KOPT-K1 (cell line): ENCODE measurements around the gene MYMX.

Experiments
- H3K27ac ChIP-seq: fragments of 200-600 bp; sonication (generic); 2 replicates; pipeline ENCODE4 v1.5.1; 2016; ENCODE audit warnings: antibody characterized with exemption, mild to moderate bottlenecking, low read depth, low read length; ENCODE audit not compliant: poor library complexity, severe bottlenecking
- H3K36me3 ChIP-seq: fragments of 200-600 bp; sonication (generic); 2 replicates; pipeline ENCODE4 v1.5.1; 2017; ENCODE audit warnings: antibody characterized with exemption, mild to moderate bottlenecking, low read length, moderate library complexity; ENCODE audit not compliant: insufficient read depth
- H3K9me3 ChIP-seq: fragments of 200-600 bp; sonication (generic); 2 replicates; pipeline ENCODE4 v1.5.1; 2017; ENCODE audit warnings: antibody characterized with exemption, low read length, mild to moderate bottlenecking; ENCODE audit not compliant: insufficient read depth, poor library complexity, severe bottlenecking

MYMX gene

GRCh38 chr6:44221961-44222335 is 5.2 kb downstream of the MYMX start:
- Histone ChIP-seq H3K27ac (peak overlapping the region; percentile 85), H3K36me3 (peaks cover 5% of the 10 kb centered on the region), H3K9me3 (no peaks in the 10 kb centered on the region)

GRCh38 chr6:44222486-44223318 is 6.0 kb downstream of the MYMX start:
- H3K36me3 ChIP-seq, result peaks cover 11% of the 10 kb centered on the region
- no peaks in the 10 kb centered on the region for H3K9me3 ChIP-seq
- peak overlapping the region; percentile 85 for H3K27ac ChIP-seq

GRCh38 chr6:44223319-44224028 is 6.7 kb downstream of the MYMX start, which contains the start of gene SLC29A1:
SLC29A1 (plus strand) TSS chr6:44223595; CDS start chr6:44227314, 3,719 bp downstream.
- peak within 1 kb of the TSS; percentile 85 for H3K27ac ChIP-seq
- H3K36me3 ChIP-seq, result peaks cover 19% of the 10 kb centered on the region
- no peaks in the 10 kb centered on the region for H3K9me3 ChIP-seq

- Histone ChIP-seq H3K9me3 (no peaks in the 10 kb centered on the region), H3K36me3 (peaks cover 27% of the 10 kb centered on the region), H3K27ac (peak overlapping the region; percentile 85)
Observed at GRCh38 chr6:44224029-44224964, 7.6 kb downstream of the MYMX start.

GRCh38 chr6:44224965-44225305 is 8.2 kb downstream of the MYMX start:
- Histone ChIP-seq H3K36me3 (peaks cover 34% of the 10 kb centered on the region), H3K27ac (peak overlapping the region; percentile 85), H3K9me3 (no peaks in the 10 kb centered on the region)

GRCh38 chr6:44225579-44226325 is 9.0 kb downstream of the MYMX start:
- Histone ChIP-seq H3K9me3 (no peaks in the 10 kb centered on the region), H3K27ac (peak overlapping the region; percentile 85), H3K36me3 (peaks cover 42% of the 10 kb centered on the region)

GRCh38 chr6:44226368-44227147 is 9.8 kb downstream of the MYMX start:
- peak overlapping the region; percentile 85 for H3K27ac ChIP-seq
- no peaks in the 10 kb centered on the region for H3K9me3 ChIP-seq
- peaks cover 50% of the 10 kb centered on the region for H3K36me3 ChIP-seq

GRCh38 chr6:44227148-44227793 is 10.5 kb downstream of the MYMX start:
- peaks cover 57% of the 10 kb centered on the region for H3K36me3 ChIP-seq
- H3K9me3 ChIP-seq, result no peaks in the 10 kb centered on the region
- peak overlapping the region; percentile 85 for H3K27ac ChIP-seq

GRCh38 chr6:44228031-44228430 is 11.3 kb downstream of the MYMX start:
- H3K27ac ChIP-seq, result no peak overlapping the region
- H3K36me3 ChIP-seq, result peaks cover 65% of the 10 kb centered on the region

GRCh38 chr6:44228433-44228832 is 11.7 kb downstream of the MYMX start:
- Histone ChIP-seq H3K36me3 (peaks cover 69% of the 10 kb centered on the region), H3K9me3 (no peaks in the 10 kb centered on the region), H3K27ac (no peak overlapping the region)

More at GRCh38 chr6:44228031-44228430, 11.3 kb downstream of the MYMX start:
- no peaks in the 10 kb centered on the region for H3K9me3 ChIP-seq

- no peak overlapping the region for H3K27ac ChIP-seq
- no peaks in the 10 kb centered on the region for H3K9me3 ChIP-seq
- peaks cover 73% of the 10 kb centered on the region for H3K36me3 ChIP-seq
Observed at GRCh38 chr6:44228836-44229235, 12.1 kb downstream of the MYMX start.

GRCh38 chr6:44229376-44230033 is 12.8 kb downstream of the MYMX start:
- H3K27ac ChIP-seq, result no peak overlapping the region
- peaks cover 79% of the 10 kb centered on the region for H3K36me3 ChIP-seq
- H3K9me3 ChIP-seq, result no peaks in the 10 kb centered on the region
